Endothelial cell of umbilical vein (primary cell): ENCODE measurements around the gene MDFI. TPM values are rescaled to one million over a fixed set of nuclear protein-coding genes. Genes with fewer than 3 reads are reported as not detected.

Experiments
- BruUV-seq: library from RNA; stranded (reverse); fragments of 400-500 nt; replicated peaks from 2 replicates; lab custom pipeline; 2021; lab: Mats Ljungman, UMichigan
- CTCF ChIA-PET: fragments of 300-600, 350-600 bp; sonication (Branson Sonifier 250); formaldehyde crosslinking; loops from one replicate; lab custom pipeline; 2021; ENCODE audit warnings: antibody characterized with exemption, inconsistent platforms; lab: Charles Lee
- POLR2A ChIA-PET: fragments of 300-600, 350-600 bp; sonication (Branson Sonifier 250); formaldehyde crosslinking; loops from one replicate; lab custom pipeline; 2021; ENCODE audit warnings: antibody characterized with exemption, inconsistent platforms; lab: Charles Lee
- DNase-seq: peaks from one replicate; pipeline ENCODE4 v3.0.0-alpha.2; 2011; ENCODE audit warnings: low read depth, low spot score
- FAIRE-seq: peaks from 2 replicates; lab custom pipeline; 2011; peaks lifted over from hg19 to GRCh38; lab: Jason Lieb, UNC
- H2AFZ ChIP-seq: 2 replicates; pipeline ENCODE4 v1.6.0; 2012; ENCODE audit warnings: low read depth, low read length, control low read depth, inconsistent platforms
- H3K27ac ChIP-seq: 2 replicates; pipeline ENCODE4 v1.5.1; 2011; ENCODE audit warnings: low read depth, mild to moderate bottlenecking, control low read depth, low read length, moderate library complexity; ENCODE audit not compliant: insufficient read depth
- H3K27me3 ChIP-seq, 2 experiments: 2 replicates each; pipeline versions ENCODE4 v1.6.0 to v1.6.1; 2011; ENCODE audit warnings: low read length in 2 of 2, mixed read lengths in 1 of 2; ENCODE audit not compliant: control insufficient read depth in 2 of 2, insufficient read depth in 2 of 2
- H3K36me3 ChIP-seq, 2 experiments: 2 replicates in 1 of 2; 3 replicates in 1 of 2; pipeline ENCODE4 v1.5.1; 2011; ENCODE audit warnings: low read length in 2 of 2, mild to moderate bottlenecking in 1 of 2, moderate library complexity in 1 of 2; ENCODE audit not compliant: control insufficient read depth in 2 of 2, insufficient read depth in 2 of 2; ENCODE audit errors: extremely low read depth in 1 of 2
- H3K4me1 ChIP-seq: 3 replicates; pipeline ENCODE4 v1.5.1; 2011; ENCODE audit warnings: mild to moderate bottlenecking, low read length; ENCODE audit not compliant: control insufficient read depth, insufficient read depth; ENCODE audit errors: extremely low read depth
- H3K4me2 ChIP-seq: 2 replicates; pipeline ENCODE4 v1.6.1; 2011; ENCODE audit warnings: low read length, control low read depth, mixed read lengths; ENCODE audit not compliant: insufficient read depth
- H3K4me3 ChIP-seq, 3 experiments: fragments of 200-600 bp in 1 of 3; sonication (generic), shearing (Covaris generic) in 1 of 3; replicated peaks in 1 of 3; 2 replicates each; pipeline ENCODE4 v1.5.1; 2011 to 2016; ENCODE audit warnings: control low read depth in 3 of 3, low read length in 3 of 3, mild to moderate bottlenecking in 2 of 3, inconsistent platforms in 1 of 3, low read depth in 1 of 3, moderate library complexity in 1 of 3; ENCODE audit not compliant: insufficient read depth in 1 of 3
- H3K79me2 ChIP-seq: 2 replicates; pipeline ENCODE4 v1.6.0; 2012; ENCODE audit warnings: low read length, inconsistent platforms; ENCODE audit not compliant: control insufficient read depth, insufficient read depth
- H3K9ac ChIP-seq: replicated peaks from 2 replicates; pipeline ENCODE3; 2011; ENCODE audit warnings: low read length, control low read depth; ENCODE audit not compliant: insufficient read depth; ENCODE audit errors: extremely low read depth
- H3K9me1 ChIP-seq: replicated peaks from 3 replicates; pipeline ENCODE4 v1.6.0; 2011; ENCODE audit warnings: mild to moderate bottlenecking, low read length; ENCODE audit not compliant: control insufficient read depth, insufficient read depth; ENCODE audit errors: extremely low read depth
- H3K9me3 ChIP-seq: replicated peaks from 2 replicates; pipeline ENCODE4 v1.5.1; 2012; ENCODE audit warnings: low read length, inconsistent platforms; ENCODE audit not compliant: control insufficient read depth, insufficient read depth
- H4K20me1 ChIP-seq: replicated peaks from 2 replicates; pipeline ENCODE3; 2011; ENCODE audit warnings: mild to moderate bottlenecking, low read length; ENCODE audit not compliant: control insufficient read depth, insufficient read depth; ENCODE audit errors: extremely low read depth
- EZH2 ChIP-seq: IDR thresholded peaks from 2 replicates; pipeline ENCODE4 v1.6.1; 2012; ENCODE audit warnings: borderline replicate concordance, low read depth, mild to moderate bottlenecking, moderate library complexity, low read length, inconsistent platforms; ENCODE audit not compliant: severe bottlenecking
- FOS ChIP-seq: IDR thresholded peaks from 2 replicates; pipeline ENCODE4 v1.6.1; 2011; ENCODE audit warnings: mild to moderate bottlenecking, low read length, moderate library complexity, borderline replicate concordance; ENCODE audit not compliant: insufficient read depth
- GATA2 ChIP-seq: IDR thresholded peaks from 2 replicates; pipeline ENCODE4 v1.7.0; 2011; ENCODE audit warnings: low read depth, mild to moderate bottlenecking, moderate library complexity, mixed read lengths, low read length; ENCODE audit not compliant: insufficient read length, insufficient read depth
- JUN ChIP-seq: IDR thresholded peaks from 2 replicates; pipeline ENCODE4 v1.6.1; 2011; ENCODE audit warnings: borderline replicate concordance, low read depth; ENCODE audit not compliant: insufficient read length, insufficient read depth
- MYC ChIP-seq: IDR thresholded peaks from one replicate; pipeline ENCODE4 v1.6.1; 2011; ENCODE audit warnings: mild to moderate bottlenecking, low read depth, low read length
- POLR2A ChIP-seq: IDR thresholded peaks from 2 replicates; pipeline ENCODE4 v1.6.1; 2012; ENCODE audit warnings: low read depth, mild to moderate bottlenecking, control low read depth, low read length
- POLR2AphosphoS5 ChIP-seq: IDR thresholded peaks from 2 replicates; pipeline ENCODE4 v1.6.1; 2012; ENCODE audit warnings: low read depth, mild to moderate bottlenecking, control low read depth, low read length, moderate library complexity; ENCODE audit not compliant: insufficient read depth
- dilution Hi-C: fragments of 300-500 bp; cut with MboI; formaldehyde crosslinking; loops from one replicate; pipeline ENCODE4 v1.15.0; 2019; ENCODE audit warnings: low sequenced_read_pairs; ENCODE audit not compliant: extremely low pct_ligation_motif_present
- intact Hi-C: fragments of 100-400 bp; cut with micrococcal nuclease; formaldehyde crosslinking; loops from one replicate; pipeline ENCODE4 v1.10.0; 2022
- polyA plus RNA-seq, 4 experiments: library from polyadenylated mRNA; depleted of rRNA in 3 of 4; stranded (reverse) in 3 of 4; unstranded in 1 of 4; fragments of >200 nt; gene quantifications; 2 replicates each; pipeline versions ENCODE4 v1.2.1 to v1.2.3, GENCODE V29; 2011 to 2012; ENCODE audit warnings: missing spikeins in 1 of 4
- total RNA-seq: library from RNA; stranded (reverse); gene quantifications from 2 replicates; pipeline ENCODE4 v1.2.3, GENCODE V29; 2021
- TF ChIP-seq, protein P1 (sequence below), 2 donors: IDR thresholded peaks; 1 replicate in 1 of 2; 2 replicates in 1 of 2; pipeline ENCODE4 v1.5.1; 2011; ENCODE audit warnings: low read length in 2 of 2, mild to moderate bottlenecking in 2 of 2, moderate library complexity in 2 of 2, control low read depth in 1 of 2, inconsistent platforms in 1 of 2, low read depth in 1 of 2; ENCODE audit not compliant: insufficient read depth in 1 of 2; ENCODE audit errors: extremely low read depth in 1 of 2
- TF ChIP-seq, protein P2 (sequence below): IDR thresholded peaks from 2 replicates; pipeline ENCODE4 v1.6.1; 2011; ENCODE audit not compliant: insufficient read depth, insufficient read length

MDFI gene
- total and polyA plus RNA-seq, 2 donors (not counting 3 experiments of a cell fraction or from before 2014, with no cell fraction given): 32.4 to 74.1 TPM

DNA sequence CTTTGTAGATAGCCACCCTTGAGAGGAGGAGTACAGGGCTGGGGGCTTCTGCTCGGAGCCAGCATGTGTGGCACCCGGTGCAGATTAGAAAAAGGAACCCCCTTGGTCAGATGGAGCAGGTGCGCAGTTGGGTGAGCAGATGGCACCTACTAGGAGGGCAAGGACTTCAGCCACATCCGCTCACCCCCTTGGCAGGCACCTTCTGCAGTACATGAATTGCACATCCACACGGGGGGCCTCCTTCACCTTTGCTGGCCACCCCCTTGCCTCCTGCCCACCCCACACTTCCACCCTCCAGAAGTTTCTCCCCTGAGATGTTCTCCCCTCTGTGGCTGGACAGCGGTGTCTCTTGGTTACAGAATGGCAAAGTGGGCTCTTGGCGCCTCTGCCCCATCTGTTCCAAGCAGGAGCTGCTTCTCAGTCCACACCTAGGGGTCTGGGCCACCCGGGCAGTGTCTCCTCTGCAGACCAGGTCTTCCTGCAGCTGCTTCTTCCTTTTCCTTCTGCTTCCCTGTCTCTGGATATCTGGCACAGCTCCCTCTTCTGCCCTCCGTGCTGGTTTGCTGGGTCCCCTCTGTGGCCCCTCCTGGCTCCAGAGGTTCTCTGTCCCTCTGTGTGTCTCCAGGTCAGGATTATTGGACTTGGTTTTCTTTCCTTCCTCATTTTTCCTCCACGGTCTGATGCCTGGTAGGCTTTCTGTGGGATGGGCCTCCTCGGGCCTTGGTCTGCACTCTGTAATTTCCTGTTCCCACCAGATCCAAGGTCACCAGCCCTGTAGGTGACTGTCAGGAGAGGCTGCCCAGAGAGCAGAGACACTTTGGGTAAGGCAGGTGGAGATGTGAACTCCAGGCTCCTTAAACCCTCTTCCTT, 4.1 kb downstream of the MDFI start:
- Histone ChIP-seq H3K4me3 (no peak overlapping the region), H4K20me1 (no peaks in the 10 kb centered on the region), H3K9me3 (no peaks in the 10 kb centered on the region), H2AFZ (no peak overlapping the region), H3K27me3 (no peaks in the 10 kb centered on the region), H3K79me2 (no peaks in the 10 kb centered on the region), H3K9me1 (no peaks in the 10 kb centered on the region), H3K9ac (no peak overlapping the region), H3K27ac (no peak overlapping the region), H3K4me2 (peak overlapping the region; percentile 5), H3K4me1 (peaks cover 15% of the 10 kb centered on the region), H3K36me3 (peaks cover 0 to 13% of the 10 kb centered on the region in 2 experiments)
- FAIRE-seq (no peak), DNase-seq (no peak)
- BruUV-seq: no TSS peak
- intact Hi-C loops: no loop called here
- ChIA-PET POLR2A (interaction anchor here (0.6 kb wide), 1 partner anchor 38 kb away, joined by 9 read pairs; no protein-coding TSS in a partner anchor), CTCF (interaction anchor here (1.3 to 2.1 kb wide), 2 partner anchors 40 kb away, joined by 6 read pairs; no protein-coding TSS in a partner anchor)
- dilution Hi-C loops: no loop called here
- TF ChIP-seq POLR2A (no peak), POLR2AphosphoS5 (no peak), MYC (no peak), EZH2 (no peak), JUN (no peak), GATA2 (no peak), FOS (no peak)
- TF ChIP-seq, protein P1, sequence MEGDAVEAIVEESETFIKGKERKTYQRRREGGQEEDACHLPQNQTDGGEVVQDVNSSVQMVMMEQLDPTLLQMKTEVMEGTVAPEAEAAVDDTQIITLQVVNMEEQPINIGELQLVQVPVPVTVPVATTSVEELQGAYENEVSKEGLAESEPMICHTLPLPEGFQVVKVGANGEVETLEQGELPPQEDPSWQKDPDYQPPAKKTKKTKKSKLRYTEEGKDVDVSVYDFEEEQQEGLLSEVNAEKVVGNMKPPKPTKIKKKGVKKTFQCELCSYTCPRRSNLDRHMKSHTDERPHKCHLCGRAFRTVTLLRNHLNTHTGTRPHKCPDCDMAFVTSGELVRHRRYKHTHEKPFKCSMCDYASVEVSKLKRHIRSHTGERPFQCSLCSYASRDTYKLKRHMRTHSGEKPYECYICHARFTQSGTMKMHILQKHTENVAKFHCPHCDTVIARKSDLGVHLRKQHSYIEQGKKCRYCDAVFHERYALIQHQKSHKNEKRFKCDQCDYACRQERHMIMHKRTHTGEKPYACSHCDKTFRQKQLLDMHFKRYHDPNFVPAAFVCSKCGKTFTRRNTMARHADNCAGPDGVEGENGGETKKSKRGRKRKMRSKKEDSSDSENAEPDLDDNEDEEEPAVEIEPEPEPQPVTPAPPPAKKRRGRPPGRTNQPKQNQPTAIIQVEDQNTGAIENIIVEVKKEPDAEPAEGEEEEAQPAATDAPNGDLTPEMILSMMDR (IDR thresholded peaks at IDR 0.05; ENCODE audit: extremely low read depth in 1 of 2, insufficient read depth in 1 of 2, low read depth in 1 of 2, low read length in 2 of 2): no peak
- TF ChIP-seq, protein P2, sequence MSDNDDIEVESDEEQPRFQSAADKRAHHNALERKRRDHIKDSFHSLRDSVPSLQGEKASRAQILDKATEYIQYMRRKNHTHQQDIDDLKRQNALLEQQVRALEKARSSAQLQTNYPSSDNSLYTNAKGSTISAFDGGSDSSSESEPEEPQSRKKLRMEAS: no peak
